HG03280 (cell line): Measurements from ENCODE around the gene LIN28B.
"Not testable (repeated sequence)": the region's sequence is repeated elsewhere in the genome, so short reads cannot be mapped to it uniquely, and the experiment has no call there.

Experiments used
- ATAC-seq: cut with Tn5 transposase; IDR thresholded peaks from one replicate; pipeline ENCODE4 v1.9.1; 2021; ENCODE audit warnings: mild to moderate bottlenecking, moderate library complexity; ENCODE audit not compliant: unreplicated experiment

The LIN28B gene

DNA sequence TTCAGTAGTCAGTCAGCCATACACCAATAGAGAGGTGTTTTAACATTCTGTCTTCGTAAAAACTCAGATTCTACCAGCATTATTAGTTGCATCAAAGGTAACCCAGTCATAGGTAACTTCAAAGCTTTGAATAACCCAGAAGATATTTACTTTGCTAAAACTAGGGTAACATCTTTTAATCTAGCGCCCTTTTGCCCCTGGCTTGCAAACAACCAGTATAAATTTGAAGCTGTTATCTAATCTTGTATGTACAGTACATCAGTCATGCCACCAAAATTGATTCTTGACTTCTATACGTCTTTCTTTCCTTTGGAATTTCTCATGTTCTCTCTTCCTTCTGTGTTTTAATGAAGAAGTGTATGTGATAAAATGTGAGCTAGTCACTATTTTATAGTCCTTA, 109.3 kb downstream of the LIN28B start:
- no peak for ATAC-seq

DNA sequence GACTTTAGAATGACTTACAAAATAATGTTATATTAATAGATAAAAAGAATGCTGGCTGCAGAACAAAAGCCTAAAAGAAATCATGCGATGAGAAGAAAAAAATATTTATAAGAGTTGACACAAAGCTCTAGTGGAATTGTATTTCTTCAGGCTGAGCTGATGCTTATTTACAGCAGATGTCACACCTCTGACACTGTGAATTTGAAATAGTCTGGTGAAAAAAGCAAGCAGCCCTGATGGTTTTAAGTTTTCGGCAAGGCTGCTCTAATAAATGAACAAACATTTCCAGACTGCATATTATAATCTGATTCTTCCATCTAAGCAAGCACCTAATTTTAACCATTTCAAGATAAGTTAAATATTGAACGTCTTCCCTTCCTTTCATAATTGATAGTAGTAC, 109.9 kb downstream of the LIN28B start:
- no peak for ATAC-seq

DNA sequence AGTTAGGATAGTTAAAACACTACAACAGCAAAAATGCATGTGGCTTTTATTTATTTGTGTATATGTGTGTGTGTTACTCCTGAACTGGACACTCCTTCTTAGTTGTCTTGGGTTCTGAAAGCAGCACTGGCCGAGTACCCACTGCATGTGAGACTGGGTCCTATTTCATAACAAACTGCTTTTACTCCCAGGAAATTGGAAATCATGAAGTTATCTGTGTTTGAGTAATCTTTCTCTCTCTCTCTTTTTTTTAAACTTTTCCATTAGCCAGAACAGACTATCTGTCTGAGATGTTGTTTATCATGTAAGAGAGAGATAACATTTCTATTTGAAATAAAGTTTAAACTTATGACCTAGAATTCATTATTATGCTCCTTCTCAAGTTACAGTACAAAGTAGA, 110.4 kb downstream of the LIN28B start:
- ATAC-seq, result no peak

DNA sequence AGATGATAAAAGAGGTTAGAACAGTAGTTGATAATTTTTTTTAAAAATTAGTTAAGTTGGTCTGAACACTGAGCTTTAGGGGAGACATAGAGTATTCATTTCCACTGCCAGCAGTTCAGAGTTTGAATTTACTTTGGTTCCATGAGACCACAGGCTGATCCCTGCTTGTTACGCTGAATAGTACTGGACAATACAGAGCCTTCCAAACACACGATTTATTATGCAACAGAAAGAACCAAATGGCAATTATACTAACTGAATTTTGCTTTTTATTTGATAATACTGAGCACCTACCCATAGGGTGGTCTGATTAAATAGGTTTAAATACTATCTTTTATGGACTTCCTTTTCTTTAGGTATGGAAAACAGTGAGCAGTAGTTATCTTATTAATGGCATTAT, 111.5 kb downstream of the LIN28B start:
- no peak for ATAC-seq

DNA sequence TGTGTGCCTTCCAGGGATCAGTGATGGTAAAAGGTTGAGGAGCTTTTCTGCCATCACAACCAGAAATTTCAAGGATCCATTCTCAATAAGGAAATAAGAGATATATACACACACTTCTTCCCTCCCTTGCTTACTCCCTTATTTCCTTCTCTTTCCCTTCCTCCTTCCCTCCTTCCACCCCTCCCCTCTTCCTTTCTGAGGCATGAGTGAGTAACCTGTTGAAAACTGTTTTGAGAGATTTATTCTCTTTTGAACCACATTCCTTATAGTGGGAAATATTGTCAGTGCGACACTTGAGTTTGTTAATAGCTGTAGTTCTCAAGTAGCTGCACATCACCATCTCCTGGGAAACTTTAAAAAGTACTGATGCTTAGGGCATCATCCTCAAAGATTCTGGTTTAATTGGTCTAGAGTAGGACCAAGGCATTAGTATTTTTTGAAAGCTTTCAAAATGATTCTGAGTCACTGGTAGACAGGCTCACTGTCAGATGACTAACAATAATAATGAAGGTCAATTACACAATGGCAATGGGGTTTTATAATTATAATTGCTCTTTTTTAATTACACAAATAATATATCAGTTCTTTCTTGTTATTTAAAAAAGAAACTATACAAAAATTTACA, 113.0 kb downstream of the LIN28B start:
- ATAC-seq, result no peak

DNA sequence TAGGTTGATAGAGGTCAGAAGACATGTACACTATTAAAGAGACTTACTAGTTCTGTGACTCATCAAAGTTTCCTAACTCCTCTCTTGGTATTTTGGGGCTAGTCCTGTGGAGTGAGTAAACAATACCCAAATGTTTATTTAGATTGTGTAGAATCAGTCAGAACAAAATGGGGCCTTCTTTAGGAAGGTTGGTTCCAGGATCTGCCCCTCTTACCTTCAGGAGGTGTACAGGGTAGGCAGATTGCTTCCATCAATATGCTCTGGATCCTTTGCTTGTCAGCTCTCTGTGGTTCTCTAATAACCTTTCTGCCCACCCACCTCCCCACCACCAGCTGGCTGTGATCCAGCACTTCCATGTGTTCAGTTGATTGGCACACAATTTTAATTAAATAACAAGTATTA, 115.9 kb downstream of the LIN28B start:
- no peak for ATAC-seq

DNA sequence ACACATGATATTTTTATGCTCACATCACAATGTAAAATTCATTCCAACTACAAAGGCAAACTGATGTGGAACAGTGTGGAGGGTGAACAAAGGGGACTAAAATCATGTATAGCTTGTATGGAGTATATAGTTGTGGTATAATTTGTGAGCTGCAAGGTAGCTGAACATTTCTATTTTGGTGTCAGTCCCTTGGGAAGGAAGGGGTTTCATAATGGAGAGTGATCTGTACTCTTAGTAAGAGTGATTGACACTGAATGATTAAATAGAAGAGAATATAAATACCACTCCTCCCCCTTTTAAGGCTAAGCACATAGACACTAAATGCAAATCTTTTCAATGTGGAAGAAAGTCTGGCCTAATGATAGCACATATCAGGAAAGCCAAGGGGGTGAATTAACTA, 118.3 kb downstream of the LIN28B start:
- no peak for ATAC-seq

DNA sequence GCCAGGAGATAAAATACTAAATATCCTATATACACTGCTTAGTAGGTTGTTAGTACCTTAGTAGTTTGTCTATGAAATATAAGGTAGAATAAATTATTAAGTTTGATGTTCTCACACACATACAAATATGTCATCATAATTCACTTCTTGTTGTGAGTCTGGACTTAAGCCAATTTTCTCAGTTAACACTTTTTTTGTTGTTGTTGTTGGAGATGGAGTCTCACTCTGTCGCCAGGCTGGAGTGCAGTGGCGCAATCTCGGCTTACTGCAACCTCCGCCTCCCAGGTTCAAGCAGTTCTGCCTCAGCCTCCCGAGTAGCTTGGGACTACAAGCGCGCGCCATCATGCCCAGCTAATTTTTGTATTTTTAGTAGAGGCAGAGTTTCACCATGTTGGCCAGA, 119.5 kb downstream of the LIN28B start:
- not testable (repeated sequence) for ATAC-seq

DNA sequence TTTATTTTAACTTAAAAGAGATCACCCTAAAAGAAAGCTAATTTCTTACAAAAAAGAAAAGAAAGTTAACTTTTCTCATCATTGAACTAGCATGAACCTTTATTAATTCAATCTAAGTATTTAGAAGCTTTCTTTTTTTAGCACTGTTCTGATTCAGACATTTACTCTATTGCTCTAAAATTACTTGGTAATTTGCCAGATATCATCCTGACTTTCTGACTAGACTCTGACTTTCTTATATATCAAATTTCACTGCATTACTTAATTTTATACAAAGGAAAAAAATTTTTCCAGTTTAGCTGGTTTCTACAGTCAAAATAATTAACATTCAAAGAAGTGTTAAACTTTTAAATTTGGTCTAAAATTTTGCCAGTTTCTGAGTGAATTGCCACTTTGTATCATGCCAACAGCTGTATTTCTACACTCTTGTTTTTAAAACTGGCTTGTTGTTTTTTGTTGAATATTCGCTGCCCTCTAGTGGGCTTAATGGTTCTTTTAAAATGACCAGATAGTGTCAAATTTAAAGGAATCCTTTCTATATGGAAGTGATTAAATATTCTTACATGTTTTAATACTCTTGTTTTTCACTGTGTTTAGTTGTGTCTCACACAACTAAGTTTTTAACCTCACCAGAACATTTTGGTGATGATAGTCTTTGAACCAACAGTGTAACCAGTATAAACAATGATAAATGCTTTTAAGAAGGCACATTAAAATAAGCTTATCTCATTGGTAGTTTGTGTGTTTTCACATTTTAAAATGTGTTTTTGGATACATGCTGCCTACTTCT, 120.9 kb downstream of the LIN28B start:
- ATAC-seq, result no peak

DNA sequence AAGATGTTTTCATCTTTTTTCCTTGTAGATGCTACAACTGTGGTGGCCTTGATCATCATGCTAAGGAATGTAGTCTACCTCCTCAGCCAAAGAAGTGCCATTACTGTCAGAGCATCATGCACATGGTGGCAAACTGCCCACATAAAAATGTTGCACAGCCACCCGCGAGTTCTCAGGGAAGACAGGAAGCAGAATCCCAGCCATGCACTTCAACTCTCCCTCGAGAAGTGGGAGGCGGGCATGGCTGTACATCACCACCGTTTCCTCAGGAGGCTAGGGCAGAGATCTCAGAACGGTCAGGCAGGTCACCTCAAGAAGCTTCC, 121.4 kb downstream of the LIN28B start:
- ATAC-seq, result no peak

DNA sequence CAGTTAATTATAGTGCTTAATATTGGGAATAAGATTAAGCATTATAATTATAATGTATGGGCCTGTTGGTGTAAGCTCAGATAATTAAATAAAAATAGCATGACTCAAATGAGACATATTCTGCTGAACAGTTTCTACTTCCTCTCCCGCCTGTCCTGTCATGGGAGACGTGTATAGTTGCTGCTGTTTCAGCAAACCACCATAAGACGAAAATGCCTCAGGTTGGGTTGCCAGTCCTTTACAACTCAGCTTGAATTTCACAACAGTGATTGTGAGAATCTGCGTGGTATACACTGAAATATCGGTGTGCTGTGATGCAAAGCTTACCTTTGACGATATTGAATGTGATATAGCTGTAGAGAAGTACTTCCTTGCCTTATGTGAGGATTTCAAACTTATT, 123.4 kb downstream of the LIN28B start:
- ATAC-seq, result no peak

DNA sequence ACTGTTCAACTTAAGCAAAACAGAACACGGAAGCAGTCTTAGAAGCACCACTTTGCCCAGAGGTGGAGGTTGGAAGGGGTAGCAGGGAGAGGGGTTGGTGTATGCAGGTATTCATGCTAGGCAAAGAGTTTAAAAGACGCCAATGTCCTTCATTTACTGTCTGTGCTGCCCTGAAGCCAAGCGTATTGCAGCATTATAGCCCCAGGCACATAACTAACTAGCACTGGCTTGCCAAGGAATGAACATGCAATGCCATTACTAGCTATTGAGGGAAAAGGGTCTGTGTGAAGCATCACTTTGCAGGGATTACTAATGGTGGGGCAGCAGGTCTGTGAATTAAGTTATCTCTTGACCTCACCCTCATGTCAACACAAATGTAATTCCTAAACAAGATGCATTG, 124.8 kb downstream of the LIN28B start:
- not testable (repeated sequence) for ATAC-seq

DNA sequence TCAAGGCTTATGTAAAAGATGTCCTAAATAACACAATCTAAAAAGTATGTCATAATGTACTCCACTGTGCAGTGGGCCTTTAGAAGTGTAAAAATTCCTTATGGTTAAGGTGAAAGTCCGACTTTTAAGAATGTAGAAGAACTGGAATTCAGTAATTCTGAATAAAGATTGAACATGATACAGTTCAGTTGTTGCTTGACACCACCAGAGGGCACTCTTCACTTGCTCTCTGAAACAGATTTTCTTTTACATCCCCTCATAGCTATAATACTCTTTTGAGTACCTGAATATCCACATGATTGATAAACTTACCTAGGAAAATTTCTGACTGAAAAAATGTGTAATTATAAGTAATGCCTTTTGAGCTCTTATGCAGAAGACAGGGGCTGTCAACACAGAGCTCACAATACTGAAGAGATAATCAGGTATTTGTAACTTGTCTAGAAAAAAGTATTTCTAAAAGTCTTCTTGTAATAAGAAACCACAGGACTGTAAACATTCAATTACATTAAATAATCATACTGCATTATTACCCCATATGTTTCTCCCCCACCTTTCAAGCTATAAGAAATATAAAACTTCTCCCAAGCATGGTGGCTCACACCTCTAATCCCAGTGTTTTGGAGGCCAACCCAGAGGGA, 130.8 kb downstream of the LIN28B start:
- ATAC-seq, result peak; percentile 64

DNA sequence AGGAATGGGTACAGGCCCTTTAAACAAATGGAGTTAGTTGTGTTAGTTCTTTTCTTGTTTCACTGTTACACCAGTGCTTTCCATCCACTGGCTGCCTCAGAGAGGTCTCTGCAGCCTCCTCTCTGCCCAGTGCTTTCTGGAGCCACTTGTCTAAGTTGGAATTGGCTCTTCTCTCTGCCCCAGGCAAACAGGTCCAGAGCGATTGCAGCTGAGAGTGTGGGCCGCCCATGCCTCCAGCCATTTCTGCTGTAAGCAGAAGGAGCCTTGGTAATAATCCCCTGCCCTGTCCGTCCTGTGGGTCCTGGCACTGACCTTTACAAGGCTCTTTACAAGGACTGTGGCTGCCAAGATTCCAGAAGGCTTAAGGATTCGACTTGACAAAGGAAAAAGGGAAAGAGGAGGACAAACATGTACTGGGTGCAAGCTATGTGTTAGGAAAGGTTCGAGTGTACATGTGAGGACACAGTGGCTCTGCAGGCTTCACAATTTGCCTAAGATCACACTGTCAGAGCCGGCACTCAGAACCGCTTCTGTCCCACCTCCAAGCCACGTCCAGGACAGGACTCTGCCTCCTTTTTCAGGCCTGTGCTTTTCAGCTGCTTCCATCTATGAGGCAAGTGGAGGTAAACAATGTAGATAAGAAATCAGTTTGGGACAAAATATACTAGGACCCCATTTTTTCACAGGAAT, 134.4 kb downstream of the LIN28B start:
- no peak for ATAC-seq

DNA sequence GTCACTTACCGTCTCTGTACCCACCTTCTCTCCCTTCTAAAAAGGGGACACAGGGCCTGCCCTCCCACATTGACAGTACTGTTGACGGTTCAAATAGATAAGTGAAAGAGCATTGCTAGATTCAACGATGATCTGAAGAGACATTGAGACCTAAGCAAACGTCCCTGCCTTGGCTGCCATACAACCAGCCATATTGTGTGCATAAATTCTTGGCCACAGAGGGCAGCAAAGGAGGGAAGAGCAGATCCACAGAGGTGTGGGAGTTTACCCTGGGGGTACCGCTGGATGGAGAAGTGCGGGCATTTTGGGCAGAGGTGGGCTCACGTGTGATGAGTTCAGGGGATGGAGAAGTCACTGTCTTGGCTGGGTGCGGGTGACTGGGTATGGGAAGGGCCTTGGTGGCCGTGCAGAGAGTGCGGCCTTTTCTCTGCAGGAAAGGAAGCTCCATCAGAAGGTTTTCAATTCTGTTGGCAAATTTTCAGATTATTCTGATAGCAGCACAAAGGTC, 137.3 kb downstream of the LIN28B start:
- no peak for ATAC-seq

DNA sequence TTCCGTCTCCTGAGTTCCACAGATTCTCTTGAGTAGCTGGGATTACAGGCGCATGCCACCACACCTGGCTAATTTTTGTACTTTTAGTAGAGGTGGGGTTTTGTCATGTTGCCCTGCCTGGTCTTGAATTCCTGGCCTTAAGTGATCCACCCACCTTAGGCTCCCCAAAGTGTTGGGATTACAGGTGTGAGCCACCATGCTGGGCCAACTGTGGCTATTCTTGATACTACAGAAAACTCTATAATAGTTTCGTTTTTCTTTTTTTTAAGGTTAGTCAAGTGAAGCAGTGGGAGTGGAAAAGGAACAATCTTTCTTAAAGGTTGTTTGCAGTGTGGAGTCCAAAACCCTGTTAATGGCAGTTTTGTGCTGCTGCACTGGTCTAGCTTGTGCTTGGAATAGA, 138.2 kb downstream of the LIN28B start:
- ATAC-seq, result no peak

DNA sequence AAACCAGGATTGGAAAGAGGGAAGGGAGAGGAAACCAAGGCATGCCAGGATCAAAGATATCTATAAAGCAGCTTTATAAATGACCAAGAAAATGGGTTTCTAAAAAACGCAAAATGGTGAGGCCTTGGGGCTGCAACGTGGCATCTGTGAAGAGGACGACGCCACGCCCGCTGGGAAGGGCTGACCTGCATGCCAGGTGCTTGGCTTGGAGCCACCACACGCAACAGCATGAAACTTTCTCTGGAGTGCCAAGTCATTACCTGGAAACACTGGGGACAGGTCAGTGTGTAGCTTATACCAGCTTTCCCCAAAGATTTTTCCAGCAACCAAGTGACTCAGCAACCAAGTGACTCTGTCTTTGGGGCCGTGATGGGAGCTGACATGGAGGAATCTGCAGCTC, 140.4 kb downstream of the LIN28B start:
- no peak for ATAC-seq

DNA sequence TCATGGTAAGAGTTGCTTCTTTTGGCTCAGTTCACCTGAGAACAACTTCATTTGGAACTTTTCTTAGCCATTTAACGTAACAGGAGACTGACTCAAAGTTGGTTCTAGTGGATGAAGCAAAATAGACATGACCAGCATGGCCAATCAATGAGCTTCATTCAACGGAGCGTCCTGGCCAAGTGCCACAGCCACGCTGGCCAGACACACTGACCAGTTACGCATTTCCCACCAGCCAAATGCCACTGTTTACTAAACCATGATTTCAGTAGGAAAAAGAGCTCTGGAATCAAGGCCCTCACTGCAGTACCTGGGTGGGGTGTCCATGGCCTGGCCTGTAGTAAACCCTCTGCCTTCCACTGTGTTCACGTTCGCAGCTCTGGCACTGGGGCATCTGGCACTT, 142.5 kb downstream of the LIN28B start:
- ATAC-seq, result no peak

DNA sequence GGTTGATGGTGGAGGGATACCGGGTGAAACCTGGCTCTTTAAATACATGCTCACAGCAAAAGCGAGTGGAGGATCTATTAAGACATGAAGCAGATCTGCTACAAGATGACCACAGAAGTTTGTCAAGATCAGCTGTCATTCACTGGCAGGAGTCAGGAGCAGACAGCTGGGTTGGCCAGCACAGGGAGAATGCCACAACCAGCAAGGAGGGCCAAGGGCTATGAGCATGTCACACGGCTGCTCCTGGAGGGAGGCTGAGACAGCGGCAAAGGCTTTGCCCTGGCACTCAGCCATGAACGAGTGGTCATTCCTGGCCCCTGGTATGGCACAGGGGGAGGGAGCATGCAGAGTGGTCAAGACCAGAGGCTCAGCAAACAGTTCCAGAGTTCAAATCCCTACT, 145.3 kb downstream of the LIN28B start:
- ATAC-seq, result no peak

DNA sequence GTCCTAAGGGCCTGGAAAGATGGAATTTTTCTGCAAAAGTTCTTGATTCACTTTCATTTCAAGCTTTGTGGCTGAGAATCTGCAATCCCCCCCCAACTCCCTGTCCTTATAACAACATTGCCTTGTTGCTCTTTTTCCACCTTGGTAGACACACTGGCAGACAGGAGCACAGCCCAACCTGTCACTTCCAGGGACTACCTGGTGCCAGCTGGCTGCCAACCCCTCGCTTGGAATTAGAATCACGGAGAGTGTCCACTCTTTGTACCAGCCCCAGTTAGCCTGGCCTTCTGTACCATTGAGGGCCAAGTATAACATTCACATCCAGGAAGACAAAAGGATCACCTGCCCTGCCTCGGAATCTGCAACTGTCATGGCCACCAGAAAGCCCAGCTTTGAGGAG, 148.2 kb downstream of the LIN28B start:
- ATAC-seq, result no peak

DNA sequence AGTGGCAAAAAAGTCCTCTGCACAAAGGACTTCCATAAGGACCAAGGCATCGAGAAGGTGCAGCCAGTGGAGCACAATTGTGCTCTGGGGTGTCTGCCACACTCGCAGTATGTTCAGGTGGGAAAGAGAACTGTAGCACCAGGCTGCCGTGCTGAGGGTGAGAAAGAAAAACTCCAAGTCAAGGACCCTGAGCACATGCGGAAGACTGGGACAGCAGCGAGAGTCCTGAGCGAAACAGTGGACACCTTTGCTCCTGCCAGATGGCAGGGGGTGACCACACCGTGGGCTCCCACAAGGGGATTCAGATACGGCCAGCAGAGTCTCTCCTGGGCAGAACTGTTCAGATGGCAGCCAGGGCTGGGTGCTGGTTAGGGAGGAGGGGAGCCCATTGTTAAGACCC, 149.4 kb downstream of the LIN28B start:
- no peak for ATAC-seq

DNA sequence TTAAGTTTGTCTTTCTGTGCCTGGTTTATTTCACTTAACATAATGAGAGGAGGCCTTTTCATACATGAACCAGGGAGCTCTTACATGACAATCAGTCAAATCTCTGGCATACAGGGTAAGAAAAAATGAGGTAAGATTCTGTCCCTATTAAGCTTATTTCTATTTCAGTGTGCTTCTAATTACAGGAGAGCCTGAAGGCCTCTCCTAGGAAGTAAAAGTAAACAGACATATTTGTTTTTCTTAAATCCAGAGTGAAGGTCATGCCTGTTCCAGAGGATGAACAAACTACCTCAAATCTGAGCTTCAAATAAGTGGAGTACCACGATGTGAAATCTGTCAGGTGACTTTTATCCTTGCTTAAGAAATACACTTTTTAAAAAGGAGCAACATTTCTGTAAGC, 150.3 kb downstream of the LIN28B start:
- no peak for ATAC-seq
